ENCODE measurements around the gene TPST1. TPM values are rescaled to one million over a fixed set of nuclear protein-coding genes. Genes with fewer than 3 reads are reported as not detected.

The TPST1 gene
- total RNA-seq, 4 donors from 2014 or later = 21.0 to 97.0 (median 34.8) TPM

GRCh38 chr7:66303454-66304155, 98.5 kb downstream of the TPST1 start:
- no peak overlapping the region for H3K27ac ChIP-seq
- no peaks in the 10 kb centered on the region for H3K9me3 ChIP-seq
- DNase-seq = no peak
- no peak for TF ChIP-seq POLR2A (IDR thresholded peaks at IDR 0.05)
- TF ChIP-seq CTCF (IDR thresholded peaks at IDR 0.05) = no peak
- no peaks in the 10 kb centered on the region for H3K27me3 ChIP-seq
- no peaks in the 10 kb centered on the region for H3K4me1 ChIP-seq
- no peaks in the 10 kb centered on the region for H3K36me3 ChIP-seq
- H3K4me3 ChIP-seq = no peak overlapping the region
- intact Hi-C loops (cut with DNase I; ENCODE audit: low total_unique reads) = no loop called here

- Histone ChIP-seq H3K4me3 (no peak overlapping the region), H3K27ac (no peak overlapping the region), H3K4me1 (no peaks in the 10 kb centered on the region), H3K27me3 (no peaks in the 10 kb centered on the region), H3K9me3 (no peaks in the 10 kb centered on the region), H3K36me3 (no peaks in the 10 kb centered on the region)
- DNase-seq = no peak
- no peak for TF ChIP-seq POLR2A (IDR thresholded peaks at IDR 0.05)
- no peak for TF ChIP-seq CTCF (IDR thresholded peaks at IDR 0.05)
- intact Hi-C loops (cut with DNase I; ENCODE audit: low total_unique reads) = no loop called here
These were observed 99.4 kb downstream of the TPST1 start for GRCh38 chr7:66304536-66304935.

- no peaks in the 10 kb centered on the region for H3K4me1 ChIP-seq
These were observed 101.1 kb downstream of the TPST1 start for GRCh38 chr7:66306243-66306642.

GRCh38 chr7:66307591-66308215, 102.6 kb downstream of the TPST1 start:
- Histone ChIP-seq H3K4me1 (no peaks in the 10 kb centered on the region), H3K4me3 (no peak overlapping the region), H3K27ac (no peak overlapping the region), H3K9me3 (no peaks in the 10 kb centered on the region), H3K27me3 (no peaks in the 10 kb centered on the region), H3K36me3 (no peaks in the 10 kb centered on the region)
- intact Hi-C loops (cut with DNase I; ENCODE audit: low total_unique reads) = no loop called here
- TF ChIP-seq CTCF (IDR thresholded peaks at IDR 0.05) = no peak
- TF ChIP-seq POLR2A (IDR thresholded peaks at IDR 0.05) = no peak
- DNase-seq = no peak

More at GRCh38 chr7:66306243-66306642, 101.1 kb downstream of the TPST1 start:
- intact Hi-C loops (cut with DNase I; ENCODE audit: low total_unique reads) = no loop called here
- no peaks in the 10 kb centered on the region for H3K9me3 ChIP-seq
- no peak overlapping the region for H3K27ac ChIP-seq
- no peak for DNase-seq
- TF ChIP-seq CTCF (IDR thresholded peaks at IDR 0.05) (no peak), POLR2A (IDR thresholded peaks at IDR 0.05) (no peak)
- no peaks in the 10 kb centered on the region for H3K36me3 ChIP-seq
- H3K27me3 ChIP-seq = no peaks in the 10 kb centered on the region
- no peak overlapping the region for H3K4me3 ChIP-seq

- no peak for TF ChIP-seq CTCF (IDR thresholded peaks at IDR 0.05)
- no peak for TF ChIP-seq POLR2A (IDR thresholded peaks at IDR 0.05)
- H3K36me3 ChIP-seq = no peaks in the 10 kb centered on the region
- H3K4me3 ChIP-seq = no peak overlapping the region
- H3K9me3 ChIP-seq = no peaks in the 10 kb centered on the region
- intact Hi-C loops (cut with DNase I; ENCODE audit: low total_unique reads) = no loop called here
- DNase-seq = no peak
- no peaks in the 10 kb centered on the region for H3K4me1 ChIP-seq
- H3K27me3 ChIP-seq = no peaks in the 10 kb centered on the region
- H3K27ac ChIP-seq = no peak overlapping the region
These were observed 103.3 kb downstream of the TPST1 start for GRCh38 chr7:66308411-66308810.
